ENCODE measurements around the gene CLDN20. TPM values are rescaled to one million over a fixed set of nuclear protein-coding genes. Genes with fewer than 3 reads are reported as not detected.
"Not testable (repeated sequence)": the region's sequence is repeated elsewhere in the genome, so short reads cannot be mapped to it uniquely, and the experiment has no call there.

CLDN20 gene, protein sequence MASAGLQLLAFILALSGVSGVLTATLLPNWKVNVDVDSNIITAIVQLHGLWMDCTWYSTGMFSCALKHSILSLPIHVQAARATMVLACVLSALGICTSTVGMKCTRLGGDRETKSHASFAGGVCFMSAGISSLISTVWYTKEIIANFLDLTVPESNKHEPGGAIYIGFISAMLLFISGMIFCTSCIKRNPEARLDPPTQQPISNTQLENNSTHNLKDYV
- total RNA-seq, result not detected in 2 replicates
- long read RNA-seq, partial matches to known transcripts, result 0 of 1 reads
- long read RNA-seq, other reads (novel, unspliced or antisense), result 1 of 1 reads

DNA sequence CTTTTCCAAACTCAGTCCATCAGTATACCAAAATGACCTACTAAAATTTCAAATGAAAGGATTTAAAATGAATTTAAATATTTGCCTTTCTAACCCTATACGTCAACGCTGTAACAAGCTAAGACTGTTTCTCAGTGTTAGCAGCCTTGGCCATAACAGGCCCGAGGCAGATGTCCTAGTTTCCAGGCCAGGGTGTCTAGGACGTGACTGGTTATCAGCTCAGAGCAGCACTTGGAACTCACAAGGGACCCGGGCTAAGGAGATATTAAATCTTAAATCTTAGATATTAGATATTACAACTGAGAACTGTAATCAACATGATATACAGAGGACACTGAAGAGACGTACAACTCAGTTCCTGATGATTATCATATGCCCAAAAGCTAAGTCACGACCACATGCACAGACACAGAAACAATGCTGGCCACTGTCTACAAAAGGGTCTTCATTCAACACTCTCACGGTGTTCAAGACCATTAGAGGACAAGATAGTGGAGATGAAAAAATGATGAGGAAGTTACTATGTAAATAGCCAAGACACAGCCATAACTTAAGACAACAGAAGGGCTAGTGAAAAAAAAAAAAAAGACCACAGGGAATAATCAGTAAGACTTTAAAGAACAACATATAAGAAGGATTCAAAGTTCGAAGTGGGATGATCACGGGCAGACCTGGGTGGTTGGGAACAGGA lies at the start of gene CLDN20:
CLDN20 (plus strand) TSS at position 641 of the 691 bp plus-strand sequence. CDS start 11,707 bp downstream, outside the sequence.
- Mint-ChIP-seq H3K4me3 (no peak within 1 kb of the TSS), H3K27me3 (ENCODE audit: low read depth) (no peaks in the 10 kb centered on the region), H3K27ac (ENCODE audit: unreplicated experiment) (no peak within 1 kb of the TSS), H3K4me1 (peaks cover 48% of the 10 kb centered on the region), H3K36me3 (ENCODE audit: low read depth) (peaks cover 14% of the 10 kb centered on the region), H3K9me3 (no peaks in the 10 kb centered on the region)
- TF ChIP-seq, protein P1, sequence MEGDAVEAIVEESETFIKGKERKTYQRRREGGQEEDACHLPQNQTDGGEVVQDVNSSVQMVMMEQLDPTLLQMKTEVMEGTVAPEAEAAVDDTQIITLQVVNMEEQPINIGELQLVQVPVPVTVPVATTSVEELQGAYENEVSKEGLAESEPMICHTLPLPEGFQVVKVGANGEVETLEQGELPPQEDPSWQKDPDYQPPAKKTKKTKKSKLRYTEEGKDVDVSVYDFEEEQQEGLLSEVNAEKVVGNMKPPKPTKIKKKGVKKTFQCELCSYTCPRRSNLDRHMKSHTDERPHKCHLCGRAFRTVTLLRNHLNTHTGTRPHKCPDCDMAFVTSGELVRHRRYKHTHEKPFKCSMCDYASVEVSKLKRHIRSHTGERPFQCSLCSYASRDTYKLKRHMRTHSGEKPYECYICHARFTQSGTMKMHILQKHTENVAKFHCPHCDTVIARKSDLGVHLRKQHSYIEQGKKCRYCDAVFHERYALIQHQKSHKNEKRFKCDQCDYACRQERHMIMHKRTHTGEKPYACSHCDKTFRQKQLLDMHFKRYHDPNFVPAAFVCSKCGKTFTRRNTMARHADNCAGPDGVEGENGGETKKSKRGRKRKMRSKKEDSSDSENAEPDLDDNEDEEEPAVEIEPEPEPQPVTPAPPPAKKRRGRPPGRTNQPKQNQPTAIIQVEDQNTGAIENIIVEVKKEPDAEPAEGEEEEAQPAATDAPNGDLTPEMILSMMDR (conservative IDR thresholded peaks at IDR 0.05), result no peak
- no peak for DNase-seq (ENCODE audit: low read depth, low spot score)

- no peak for DNase-seq (ENCODE audit: low read depth, low spot score)
- TF ChIP-seq, protein P1 (conservative IDR thresholded peaks at IDR 0.05), result no peak
- H3K4me3 Mint-ChIP-seq, result no peak overlapping the region
- H3K4me1 Mint-ChIP-seq, result peaks cover 38% of the 10 kb centered on the region
- H3K9me3 Mint-ChIP-seq, result peaks cover 3% of the 10 kb centered on the region
- H3K27me3 Mint-ChIP-seq (ENCODE audit: low read depth), result no peaks in the 10 kb centered on the region
- no peak overlapping the region for H3K27ac Mint-ChIP-seq (ENCODE audit: unreplicated experiment)
- H3K36me3 Mint-ChIP-seq (ENCODE audit: low read depth), result peaks cover 16% of the 10 kb centered on the region
Observed at GRCh38 chr6:155215906-155216305, 47.9 kb upstream of the CLDN20 start.

DNA sequence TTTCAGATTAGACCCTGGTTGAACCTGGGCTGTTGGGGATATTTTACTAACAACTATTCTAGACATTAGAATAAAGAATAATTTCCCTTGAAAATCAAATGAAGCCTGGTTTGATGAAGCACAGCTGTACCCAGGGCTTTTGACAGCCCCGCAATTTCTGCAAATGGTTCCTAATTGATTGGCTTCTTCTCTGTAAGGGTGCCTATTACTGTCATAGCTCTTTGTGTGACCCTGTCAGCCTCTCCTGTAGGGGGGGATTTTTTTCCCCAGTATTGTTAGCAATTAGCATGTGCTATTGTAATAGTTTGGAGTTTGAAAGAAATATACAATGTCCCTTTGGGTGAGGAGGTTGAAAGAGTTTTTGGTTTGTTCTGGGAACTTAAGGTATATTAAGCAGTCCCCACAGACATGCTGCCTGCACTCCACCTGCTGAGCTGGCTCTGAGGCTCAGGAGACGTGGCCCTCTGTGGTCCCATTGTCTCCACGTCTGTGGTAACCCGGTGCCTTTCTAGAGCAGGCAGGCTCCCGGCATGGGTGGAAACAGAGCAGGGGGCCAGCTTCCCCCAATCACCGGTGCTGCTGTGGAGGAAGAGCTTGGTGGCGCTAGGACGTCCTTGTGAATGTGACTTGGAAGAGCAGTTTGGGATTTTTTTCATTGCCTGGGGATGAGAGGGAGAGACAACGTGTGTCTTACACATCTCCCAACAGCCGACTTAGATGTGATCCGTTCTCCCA lies 47.3 kb upstream of the CLDN20 start:
- peak overlapping the region; percentile 80 for H3K27ac Mint-ChIP-seq (ENCODE audit: unreplicated experiment)
- H3K4me3 Mint-ChIP-seq, result peak overlapping the region; percentile 22
- no peak for DNase-seq (ENCODE audit: low read depth, low spot score)
- H3K4me1 Mint-ChIP-seq, result peaks cover 41% of the 10 kb centered on the region
- TF ChIP-seq, protein P1 (conservative IDR thresholded peaks at IDR 0.05), result no peak
- no peaks in the 10 kb centered on the region for H3K27me3 Mint-ChIP-seq (ENCODE audit: low read depth)
- H3K9me3 Mint-ChIP-seq, result peaks cover 3% of the 10 kb centered on the region
- peaks cover 15% of the 10 kb centered on the region for H3K36me3 Mint-ChIP-seq (ENCODE audit: low read depth)

DNA sequence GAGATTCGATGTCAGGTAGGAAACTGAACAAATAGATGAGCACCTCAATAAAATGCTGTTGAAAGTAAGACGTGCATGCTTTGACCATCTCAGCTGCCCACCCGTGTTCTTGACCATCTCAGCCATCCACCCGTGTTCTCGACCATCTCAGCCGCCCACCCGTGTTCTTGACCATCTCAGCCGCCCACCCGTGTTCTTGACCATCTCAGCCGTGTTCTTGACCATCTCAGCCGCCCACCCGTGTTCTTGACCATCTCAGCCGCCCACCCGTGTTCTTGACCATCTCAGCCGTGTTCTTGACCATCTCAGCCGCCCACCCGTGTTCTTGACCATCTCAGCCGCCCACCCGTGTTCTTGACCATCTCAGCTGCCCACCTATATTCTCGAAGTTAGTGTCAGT lies 45.1 kb upstream of the CLDN20 start:
- not testable (repeated sequence) for H3K27me3 Mint-ChIP-seq (ENCODE audit: low read depth); H3K4me3 Mint-ChIP-seq; H3K36me3 Mint-ChIP-seq (ENCODE audit: low read depth); H3K27ac Mint-ChIP-seq (ENCODE audit: unreplicated experiment); DNase-seq (ENCODE audit: low read depth, low spot score); H3K9me3 Mint-ChIP-seq
- H3K4me1 Mint-ChIP-seq, result peaks cover 41% of the 10 kb centered on the region

GRCh38 chr6:155219299-155219698 lies 44.5 kb upstream of the CLDN20 start:
- Mint-ChIP-seq H3K4me3 (no peak overlapping the region), H3K36me3 (ENCODE audit: low read depth) (peaks cover 9% of the 10 kb centered on the region), H3K27ac (ENCODE audit: unreplicated experiment) (no peak overlapping the region), H3K9me3 (peaks cover 3% of the 10 kb centered on the region), H3K4me1 (peaks cover 41% of the 10 kb centered on the region), H3K27me3 (ENCODE audit: low read depth) (no peaks in the 10 kb centered on the region)
- DNase-seq (ENCODE audit: low read depth, low spot score), result no peak
- TF ChIP-seq, protein P1 (conservative IDR thresholded peaks at IDR 0.05), result no peak
